GM12878 (cell line): ENCODE results near the gene KIDINS220. TPM values are rescaled to one million over a fixed set of nuclear protein-coding genes. Genes with fewer than 3 reads are reported as not detected.

Experiments used
- BMI1 ChIP-seq: fragments of 450-650 bp; IDR thresholded peaks from 2 replicates; pipeline ENCODE4 v1.6.1; 2016; ENCODE audit warnings: mild to moderate bottlenecking, moderate library complexity, borderline replicate concordance
- CBX5 ChIP-seq: sonication (generic); IDR thresholded peaks from 2 replicates; pipeline ENCODE4 v1.6.1; 2016; ENCODE audit warnings: low read depth, moderate library complexity, mild to moderate bottlenecking, inconsistent platforms
- E4F1 ChIP-seq: fragments of 450-650 bp; IDR thresholded peaks from 2 replicates; pipeline ENCODE4 v1.6.1; 2018; ENCODE audit warnings: borderline replicate concordance, mild to moderate bottlenecking; ENCODE audit not compliant: partially characterized antibody
- ESRRA ChIP-seq: IDR thresholded peaks from 2 replicates; pipeline ENCODE4 v1.6.1; 2012; ENCODE audit warnings: mild to moderate bottlenecking, low read length, improper control_type of control experiment
- HCFC1 ChIP-seq: fragments of 150-350 bp; IDR thresholded peaks from 2 replicates; pipeline ENCODE4 v1.6.1; 2014; ENCODE audit warnings: low read length
- HDAC2 ChIP-seq: fragments of 200-600 bp; sonication (generic); IDR thresholded peaks from 2 replicates; pipeline ENCODE4 v1.6.1; 2017
- MEF2A ChIP-seq: IDR thresholded peaks from 2 replicates; pipeline ENCODE4 v1.6.1; 2011; ENCODE audit warnings: low read depth, mild to moderate bottlenecking, low read length, moderate library complexity; ENCODE audit not compliant: insufficient read depth
- POU2F2 ChIP-seq: IDR thresholded peaks from 3 replicates; pipeline ENCODE4 v1.6.1; 2011; ENCODE audit warnings: low read depth, mild to moderate bottlenecking, low read length, borderline replicate concordance
- SMAD5 ChIP-seq: IDR thresholded peaks from 2 replicates; pipeline ENCODE4 v1.6.1; 2016; ENCODE audit warnings: antibody characterized with exemption, low read depth
- SRF ChIP-seq, 2 experiments: IDR thresholded peaks; 2 replicates each; pipeline ENCODE4 v1.6.1; 2011; ENCODE audit warnings: low read depth in 2 of 2, low read length in 2 of 2, mild to moderate bottlenecking in 1 of 2, moderate library complexity in 1 of 2
- ZNF622 ChIP-seq: fragments of 450-650 bp; IDR thresholded peaks from 2 replicates; pipeline ENCODE4 v1.6.1; 2017; ENCODE audit warnings: mild to moderate bottlenecking, inconsistent platforms
- polyA plus RNA-seq, 11 experiments: library from polyadenylated mRNA; depleted of rRNA in 4 of 11; unstranded in 6 of 11; stranded (reverse) in 5 of 11; fragments of >200 nt; fragmentation: Nextera tagmentation in 4 of 11; fragmentation: Illumina TruSeq in 1 of 11; extraction: Ambion mirVana in 4 of 11; extraction: Trizol in 1 of 11; gene quantifications; 1 replicate in 1 of 11; 2 replicates in 10 of 11; pipeline versions ENCODE4 v1.2.1 to v1.2.3, GENCODE V29; 2011 to 2016; ENCODE audit warnings: inconsistent platforms in 2 of 11, missing spikeins in 2 of 11, low read depth in 1 of 11
- total RNA-seq, 4 experiments: library from RNA; depleted of rRNA in 3 of 4; stranded (reverse); fragments of >200 nt in 3 of 4; fragmentation: Illumina TruSeq in 1 of 4; extraction: Trizol in 1 of 4; gene quantifications; 2 replicates each; pipeline versions ENCODE4 v1.2.1 to v1.2.3, GENCODE V29; 2013 to 2021
- TF ChIP-seq, protein P1 (sequence below): fragments of 450-650 bp; formaldehyde crosslinking; IDR thresholded peaks from 2 replicates; pipeline ENCODE4 v1.5.0; 2022; ENCODE audit warnings: mild to moderate bottlenecking, missing genetic modification characterization

KIDINS220 gene
- total and polyA plus RNA-seq, 10 of the 15 experiments (the other 5 are each of a cell fraction or from before 2014, with no cell fraction given), result 6.0 to 31.2 (median 16.0) TPM

- TF ChIP-seq HCFC1, result no peak
- no peak for TF ChIP-seq BMI1
- no peak for TF ChIP-seq ZNF622
- TF ChIP-seq ESRRA, result no peak
- no peak for TF ChIP-seq CBX5
- no peak for TF ChIP-seq MEF2A
- TF ChIP-seq SRF (IDR thresholded peaks at IDR 0.05; ENCODE audit: low read depth in 2 of 2, low read length in 2 of 2), result no peak
- TF ChIP-seq, protein P1, sequence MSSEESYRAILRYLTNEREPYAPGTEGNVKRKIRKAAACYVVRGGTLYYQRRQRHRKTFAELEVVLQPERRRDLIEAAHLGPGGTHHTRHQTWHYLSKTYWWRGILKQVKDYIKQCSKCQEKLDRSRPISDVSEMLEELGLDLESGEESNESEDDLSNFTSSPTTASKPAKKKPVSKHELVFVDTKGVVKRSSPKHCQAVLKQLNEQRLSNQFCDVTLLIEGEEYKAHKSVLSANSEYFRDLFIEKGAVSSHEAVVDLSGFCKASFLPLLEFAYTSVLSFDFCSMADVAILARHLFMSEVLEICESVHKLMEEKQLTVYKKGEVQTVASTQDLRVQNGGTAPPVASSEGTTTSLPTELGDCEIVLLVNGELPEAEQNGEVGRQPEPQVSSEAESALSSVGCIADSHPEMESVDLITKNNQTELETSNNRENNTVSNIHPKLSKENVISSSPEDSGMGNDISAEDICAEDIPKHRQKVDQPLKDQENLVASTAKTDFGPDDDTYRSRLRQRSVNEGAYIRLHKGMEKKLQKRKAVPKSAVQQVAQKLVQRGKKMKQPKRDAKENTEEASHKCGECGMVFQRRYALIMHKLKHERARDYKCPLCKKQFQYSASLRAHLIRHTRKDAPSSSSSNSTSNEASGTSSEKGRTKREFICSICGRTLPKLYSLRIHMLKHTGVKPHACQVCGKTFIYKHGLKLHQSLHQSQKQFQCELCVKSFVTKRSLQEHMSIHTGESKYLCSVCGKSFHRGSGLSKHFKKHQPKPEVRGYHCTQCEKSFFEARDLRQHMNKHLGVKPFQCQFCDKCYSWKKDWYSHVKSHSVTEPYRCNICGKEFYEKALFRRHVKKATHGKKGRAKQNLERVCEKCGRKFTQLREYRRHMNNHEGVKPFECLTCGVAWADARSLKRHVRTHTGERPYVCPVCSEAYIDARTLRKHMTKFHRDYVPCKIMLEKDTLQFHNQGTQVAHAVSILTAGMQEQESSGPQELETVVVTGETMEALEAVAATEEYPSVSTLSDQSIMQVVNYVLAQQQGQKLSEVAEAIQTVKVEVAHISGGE (CRISPR knock-in tag), result no peak
- TF ChIP-seq SMAD5, result no peak
- 0 out of 3 replicates have a peak, but pooled peaks have one; percentile 27 for TF ChIP-seq POU2F2
- TF ChIP-seq E4F1, result no peak
- no peak for TF ChIP-seq HDAC2
These were observed 151.6 kb downstream of the KIDINS220 start (continued) for GRCh38 chr2:8685697-8686358.
